Tibial artery (tissue), 4 donors: ENCODE results near the gene CABLES2.

Source experiments
- DNase-seq, 2 donors: peaks; one replicate each; pipeline ENCODE4 v3.0.0-alpha.2; 2019
- H3K27ac ChIP-seq, 2 donors: fragments of 200-600 bp; sonication (generic) in 1 of 2; 1 replicate in 1 of 2; 2 replicates in 1 of 2; pipeline ENCODE4 v1.5.1; 2018 to 2019; ENCODE audit warnings: mild to moderate bottlenecking in 1 of 2
- H3K27me3 ChIP-seq, 2 donors: fragments of 200-600 bp; sonication (generic) in 1 of 2; one replicate each; pipeline versions ENCODE4 v1.5.1 to v1.6.0; 2016 to 2019
- H3K36me3 ChIP-seq, 3 donors: fragments of 200-600 bp; sonication (generic) in 2 of 3; one replicate each; pipeline ENCODE4 v1.5.1; 2016 to 2019; ENCODE audit warnings: mild to moderate bottlenecking in 2 of 3
- H3K4me1 ChIP-seq, 4 donors: fragments of 200-600 bp; sonication (generic) in 2 of 4; 1 replicate in 3 of 4; 2 replicates in 1 of 4; pipeline ENCODE4 v1.5.1; 2016 to 2019
- H3K4me3 ChIP-seq, 2 donors: fragments of 200-600 bp; sonication (generic) in 1 of 2; 1 replicate in 1 of 2; 2 replicates in 1 of 2; pipeline ENCODE4 v1.5.1; 2018 to 2019; ENCODE audit warnings: mild to moderate bottlenecking in 2 of 2
- H3K9me3 ChIP-seq, 3 donors: fragments of 200-600 bp; sonication (generic) in 1 of 3; one replicate each; pipeline ENCODE4 v1.5.1; 2016 to 2019
- intact Hi-C: fragments of 100-400 bp; cut with DNase I; formaldehyde crosslinking; loops from one replicate; pipeline ENCODE4 v1.15.0; 2023; ENCODE audit warnings: low total_unique reads
- TF ChIP-seq, protein P1 (sequence below), 2 experiments: fragments of 200-600 bp in 1 of 2; fragments of 450-650 bp in 1 of 2; IDR thresholded peaks; one replicate each; pipeline ENCODE4 v1.5.1; 2017 to 2019; ENCODE audit warnings: antibody characterized with exemption in 2 of 2, mild to moderate bottlenecking in 1 of 2, moderate library complexity in 1 of 2

The CABLES2 gene

DNA sequence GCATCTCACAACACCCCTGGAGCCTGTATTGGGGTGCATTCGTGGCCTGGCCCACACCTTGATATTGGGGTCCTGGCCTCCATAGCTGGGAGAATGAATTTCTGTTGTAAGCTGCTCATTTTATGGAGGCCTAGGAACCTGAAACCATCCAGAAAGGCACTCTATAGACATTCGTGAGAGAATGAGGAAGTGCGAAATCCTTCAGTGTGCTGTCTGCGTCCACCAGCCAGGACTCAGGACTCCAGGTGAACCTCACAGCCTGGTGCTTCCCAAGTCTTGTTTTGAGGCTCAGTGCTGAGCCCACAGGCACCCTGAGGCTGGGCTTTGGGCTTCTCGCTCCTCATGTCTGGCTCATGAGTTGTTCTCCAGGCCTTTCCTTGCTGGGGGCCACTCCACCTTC is 32.1 kb upstream of the CABLES2 start:
- TF ChIP-seq, protein P1, sequence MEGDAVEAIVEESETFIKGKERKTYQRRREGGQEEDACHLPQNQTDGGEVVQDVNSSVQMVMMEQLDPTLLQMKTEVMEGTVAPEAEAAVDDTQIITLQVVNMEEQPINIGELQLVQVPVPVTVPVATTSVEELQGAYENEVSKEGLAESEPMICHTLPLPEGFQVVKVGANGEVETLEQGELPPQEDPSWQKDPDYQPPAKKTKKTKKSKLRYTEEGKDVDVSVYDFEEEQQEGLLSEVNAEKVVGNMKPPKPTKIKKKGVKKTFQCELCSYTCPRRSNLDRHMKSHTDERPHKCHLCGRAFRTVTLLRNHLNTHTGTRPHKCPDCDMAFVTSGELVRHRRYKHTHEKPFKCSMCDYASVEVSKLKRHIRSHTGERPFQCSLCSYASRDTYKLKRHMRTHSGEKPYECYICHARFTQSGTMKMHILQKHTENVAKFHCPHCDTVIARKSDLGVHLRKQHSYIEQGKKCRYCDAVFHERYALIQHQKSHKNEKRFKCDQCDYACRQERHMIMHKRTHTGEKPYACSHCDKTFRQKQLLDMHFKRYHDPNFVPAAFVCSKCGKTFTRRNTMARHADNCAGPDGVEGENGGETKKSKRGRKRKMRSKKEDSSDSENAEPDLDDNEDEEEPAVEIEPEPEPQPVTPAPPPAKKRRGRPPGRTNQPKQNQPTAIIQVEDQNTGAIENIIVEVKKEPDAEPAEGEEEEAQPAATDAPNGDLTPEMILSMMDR (IDR thresholded peaks at IDR 0.05) = no peak
- peaks cover 0 to 48% of the 10 kb centered on the region in 2 donors for H3K27me3 ChIP-seq
- H3K9me3 ChIP-seq = no peaks in the 10 kb centered on the region
- DNase-seq = no peak
- no peaks in the 10 kb centered on the region for H3K36me3 ChIP-seq
- peaks cover 0 to 11% (median 4%) of the 10 kb centered on the region in 4 donors for H3K4me1 ChIP-seq
- intact Hi-C loops = no loop called here
- H3K4me3 ChIP-seq = no peak overlapping the region
- H3K27ac ChIP-seq = no peak overlapping the region

DNA sequence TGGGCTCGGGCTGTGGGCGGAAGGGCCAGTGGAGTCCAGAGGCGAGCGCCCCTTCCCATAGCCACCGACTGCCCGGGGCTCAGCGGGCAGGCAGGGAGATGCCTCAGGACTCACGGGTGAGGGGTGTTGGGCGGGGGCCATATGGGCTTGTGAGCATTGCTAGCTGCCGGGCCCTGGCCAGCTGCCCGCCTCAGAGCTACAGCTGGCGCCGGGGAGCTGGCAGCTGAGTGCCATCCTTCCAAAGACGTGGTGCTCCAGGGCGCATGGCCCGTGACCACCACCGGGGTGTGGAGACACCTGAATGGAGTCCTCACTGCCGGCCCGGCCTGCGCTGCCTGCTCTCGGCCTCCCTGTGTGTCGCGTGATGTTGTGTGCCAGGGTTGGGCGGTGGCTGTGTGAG is 30.8 kb upstream of the CABLES2 start:
- H3K4me1 ChIP-seq = peaks cover 0 to 20% (median 13%) of the 10 kb centered on the region in 4 donors
- TF ChIP-seq, protein P1 (IDR thresholded peaks at IDR 0.05) = no peak
- intact Hi-C loops = no loop called here
- no peak overlapping the region for H3K27ac ChIP-seq
- peaks cover 0 to 43% of the 10 kb centered on the region in 2 donors for H3K27me3 ChIP-seq
- no peak overlapping the region for H3K4me3 ChIP-seq
- H3K9me3 ChIP-seq = no peaks in the 10 kb centered on the region
- no peaks in the 10 kb centered on the region for H3K36me3 ChIP-seq
- no peak for DNase-seq

DNA sequence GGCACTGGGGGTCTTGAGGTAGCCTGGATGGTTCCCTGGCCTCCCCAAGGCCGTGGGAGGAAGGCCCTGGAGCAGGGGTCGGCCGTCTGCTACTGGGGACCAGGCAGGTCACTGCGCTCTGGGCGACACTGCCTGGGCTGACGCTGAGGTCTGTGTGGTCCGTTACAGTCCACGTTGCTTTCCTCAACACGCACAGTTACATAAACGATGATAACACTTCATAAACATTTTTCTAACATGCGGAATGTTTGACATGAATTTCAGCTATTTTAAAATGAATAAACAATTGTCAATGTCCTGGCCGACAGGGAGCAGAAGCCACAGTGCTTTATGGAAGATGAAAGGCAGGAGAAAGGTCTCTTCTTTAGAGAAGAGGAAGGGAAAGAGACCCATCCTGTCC is 30.4 kb upstream of the CABLES2 start:
- Histone ChIP-seq H3K4me1 (peaks cover 0 to 20% (median 13%) of the 10 kb centered on the region in 4 donors), H3K9me3 (no peaks in the 10 kb centered on the region), H3K27ac (no peak overlapping the region), H3K27me3 (peaks cover 0 to 43% of the 10 kb centered on the region in 2 donors), H3K4me3 (no peak overlapping the region), H3K36me3 (no peaks in the 10 kb centered on the region)
- DNase-seq = no peak
- intact Hi-C loops = no loop called here
- TF ChIP-seq, protein P1 (IDR thresholded peaks at IDR 0.05) = no peak

DNA sequence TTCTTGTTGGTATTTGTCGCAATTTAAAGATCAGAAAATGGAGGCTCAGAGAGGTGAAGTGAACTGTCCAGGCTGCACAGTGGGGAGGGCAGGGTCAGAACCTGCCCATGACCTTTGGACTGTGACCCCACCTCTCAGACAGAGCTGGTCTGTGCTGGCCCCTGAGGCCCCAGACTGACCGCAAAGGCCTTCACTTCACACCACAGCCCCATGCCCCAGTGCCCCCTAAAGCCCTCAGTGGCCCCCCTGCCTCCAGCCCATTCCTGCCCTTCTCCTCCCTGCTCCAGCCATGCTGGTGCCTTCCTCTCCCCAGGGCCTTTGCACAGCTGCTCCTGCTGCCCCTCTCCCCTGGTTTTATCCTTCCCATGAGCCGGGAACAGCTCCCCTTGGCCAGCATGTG is 29.6 kb upstream of the CABLES2 start:
- H3K27ac ChIP-seq = no peak overlapping the region
- H3K27me3 ChIP-seq = peaks cover 0 to 40% of the 10 kb centered on the region in 2 donors
- H3K4me3 ChIP-seq = no peak overlapping the region
- no peaks in the 10 kb centered on the region for H3K36me3 ChIP-seq
- H3K4me1 ChIP-seq = peaks cover 0 to 20% (median 13%) of the 10 kb centered on the region in 4 donors
- no peak for DNase-seq
- intact Hi-C loops = no loop called here
- TF ChIP-seq, protein P1 (IDR thresholded peaks at IDR 0.05) = no peak
- H3K9me3 ChIP-seq = no peaks in the 10 kb centered on the region

DNA sequence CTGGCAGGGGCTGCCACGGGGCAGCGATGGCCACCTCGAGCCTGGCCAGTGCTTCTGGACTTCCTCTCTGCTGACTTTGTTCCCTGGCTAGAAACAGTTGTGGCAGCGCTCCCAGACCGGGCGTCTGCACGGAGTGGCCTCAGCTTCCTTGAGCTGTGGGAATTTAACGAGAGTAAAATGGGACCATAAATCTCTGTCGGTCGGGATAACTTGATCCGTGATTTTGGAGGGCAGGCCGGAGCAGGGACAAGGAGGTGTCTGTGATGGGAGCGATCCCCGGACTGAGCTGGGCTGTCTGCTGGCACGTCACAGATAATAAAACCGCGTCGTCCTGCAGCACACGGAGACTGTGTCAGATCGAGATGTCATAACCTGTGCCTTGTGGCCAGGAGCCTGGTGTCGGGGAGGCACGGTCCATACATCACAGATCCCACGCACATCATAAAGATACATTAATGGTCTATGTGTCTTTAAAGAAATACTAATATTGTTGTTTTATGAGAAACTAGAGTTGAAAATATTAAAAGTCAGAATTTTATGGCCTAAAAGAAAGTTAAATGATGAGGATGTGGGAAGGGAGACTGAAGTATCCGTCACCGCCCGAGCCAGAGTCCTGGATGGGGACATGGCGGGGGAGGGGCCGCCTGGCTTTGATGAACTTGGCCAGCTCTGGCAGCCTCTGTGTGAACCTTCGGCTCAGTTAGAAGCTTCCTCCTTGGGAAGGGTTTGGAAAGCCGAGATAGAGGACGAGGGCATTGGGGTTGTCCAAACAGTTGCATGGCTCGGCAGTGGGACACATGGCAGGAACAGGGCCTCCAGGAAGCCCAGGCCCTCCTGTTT is 26.8 kb upstream of the CABLES2 start:
- TF ChIP-seq, protein P1 (IDR thresholded peaks at IDR 0.05) = no peak
- H3K4me3 ChIP-seq = peak overlapping the region in 1 of 2 donors; percentile 23
- peak in 1 of 2 donors; percentile 46 for DNase-seq
- H3K4me1 ChIP-seq = peaks cover 0 to 20% (median 13%) of the 10 kb centered on the region in 4 donors
- no peak overlapping the region for H3K27ac ChIP-seq
- H3K36me3 ChIP-seq = no peaks in the 10 kb centered on the region
- no peaks in the 10 kb centered on the region for H3K9me3 ChIP-seq
- intact Hi-C loops = no loop called here
- H3K27me3 ChIP-seq = peaks cover 0 to 35% of the 10 kb centered on the region in 2 donors
